Neuronal stem cell (in vitro differentiated cells): Measurements from ENCODE around the gene COL5A1.

ENCODE experiments used
- DNase-seq: peaks from one replicate; pipeline ENCODE4 v3.0.0-alpha.2; 2013; ENCODE audit warnings: low spot score
- H2AFZ ChIP-seq: one replicate; pipeline ENCODE4 v1.6.1; 2013; ENCODE audit warnings: mild to moderate bottlenecking, low read length, inconsistent platforms
- H2AK5ac ChIP-seq: 2 replicates; pipeline ENCODE4 v1.6.1; 2013; ENCODE audit warnings: low read depth, mild to moderate bottlenecking, inconsistent platforms, low read length, moderate library complexity, mixed read lengths
- H2BK120ac ChIP-seq: 2 replicates; pipeline ENCODE4 v1.6.1; 2013; ENCODE audit warnings: low read depth, mild to moderate bottlenecking, inconsistent platforms, low read length, moderate library complexity, mixed read lengths
- H2BK12ac ChIP-seq: one replicate; pipeline ENCODE4 v1.6.1; 2013; ENCODE audit warnings: low read length, inconsistent platforms
- H2BK15ac ChIP-seq: 2 replicates; pipeline ENCODE4 v1.6.1; 2013; ENCODE audit warnings: mild to moderate bottlenecking, low read length, inconsistent platforms, mixed read lengths
- H2BK5ac ChIP-seq: one replicate; pipeline ENCODE4 v1.6.1; 2013; ENCODE audit warnings: inconsistent platforms, mild to moderate bottlenecking, low read length, moderate library complexity
- H3K14ac ChIP-seq: one replicate; pipeline ENCODE4 v1.6.1; 2013; ENCODE audit warnings: low read length, inconsistent platforms
- H3K18ac ChIP-seq: 2 replicates; pipeline ENCODE4 v1.6.1; 2013; ENCODE audit warnings: low read length, inconsistent platforms
- H3K23ac ChIP-seq: 2 replicates; pipeline ENCODE4 v1.6.1; 2013; ENCODE audit warnings: low read depth, mild to moderate bottlenecking, mixed read lengths, low read length, inconsistent platforms; ENCODE audit not compliant: poor library complexity
- H3K27ac ChIP-seq: replicated peaks from 3 replicates; pipeline ENCODE4 v1.5.1; 2013; ENCODE audit warnings: low read length, inconsistent platforms
- H3K27me3 ChIP-seq, 3 experiments: 2 replicates each; pipeline ENCODE4 v1.6.1; 2013; ENCODE audit warnings: low read length in 3 of 3, mild to moderate bottlenecking in 2 of 3, inconsistent platforms in 1 of 3, low read depth in 1 of 3, mixed read lengths in 1 of 3, moderate library complexity in 1 of 3; ENCODE audit not compliant: control insufficient read depth in 3 of 3, insufficient read depth in 3 of 3
- H3K36me3 ChIP-seq, 2 donors: replicated peaks in 1 of 2; 2 replicates each; pipeline ENCODE4 v1.6.1; 2013; ENCODE audit warnings: low read length in 2 of 2; ENCODE audit not compliant: control insufficient read depth in 2 of 2, insufficient read depth in 2 of 2
- H3K4ac ChIP-seq: 2 replicates; pipeline ENCODE4 v1.6.1; 2013; ENCODE audit warnings: inconsistent platforms, mild to moderate bottlenecking, low read length, moderate library complexity
- H3K4me1 ChIP-seq, 2 donors: 1 replicate in 1 of 2; 2 replicates in 1 of 2; pipeline ENCODE4 v1.6.1; 2013; ENCODE audit warnings: low read length in 2 of 2, low read depth in 1 of 2; ENCODE audit not compliant: control insufficient read depth in 2 of 2, insufficient read depth in 1 of 2
- H3K4me2 ChIP-seq: one replicate; pipeline ENCODE4 v1.6.1; 2013; ENCODE audit warnings: mild to moderate bottlenecking, low read length, inconsistent platforms; ENCODE audit not compliant: insufficient read depth, poor library complexity, severe bottlenecking
- H3K4me3 ChIP-seq, 2 donors: 2 replicates each; pipeline ENCODE4 v1.5.1; 2013; ENCODE audit warnings: low read length in 2 of 2, mild to moderate bottlenecking in 2 of 2, inconsistent platforms in 1 of 2, moderate library complexity in 1 of 2
- H3K79me1 ChIP-seq: one replicate; pipeline ENCODE4 v1.6.1; 2013; ENCODE audit warnings: low read depth, mild to moderate bottlenecking, inconsistent platforms, low read length, moderate library complexity
- H3K9ac ChIP-seq: one replicate; pipeline ENCODE4 v1.6.1; 2013; ENCODE audit warnings: mild to moderate bottlenecking, low read depth, low read length, inconsistent platforms; ENCODE audit not compliant: poor library complexity
- H3K9me3 ChIP-seq, 2 donors: replicated peaks in 1 of 2; 2 replicates each; pipeline versions ENCODE3 to v1.6.1; 2013; ENCODE audit warnings: low read length in 2 of 2, mild to moderate bottlenecking in 2 of 2, inconsistent platforms in 1 of 2, low read depth in 1 of 2, mixed read lengths in 1 of 2, moderate library complexity in 1 of 2; ENCODE audit not compliant: control insufficient read depth in 2 of 2, insufficient read depth in 1 of 2
- H4K8ac ChIP-seq: one replicate; pipeline ENCODE4 v1.6.1; 2013; ENCODE audit warnings: low read depth, mild to moderate bottlenecking, inconsistent platforms, low read length, moderate library complexity
- H4K91ac ChIP-seq: one replicate; pipeline ENCODE4 v1.6.1; 2013; ENCODE audit warnings: low read length, low read depth, mild to moderate bottlenecking, inconsistent platforms; ENCODE audit not compliant: poor library complexity
- WGBS, 2 donors: extraction: QIAGEN DNeasy Blood & Tissue Kit; methylation state at CpG; one replicate each; pipeline ENCODE4 v1.1.7; 2013; ENCODE audit warnings: missing lambda C conversion rate in 2 of 2, mixed read lengths in 1 of 2; ENCODE audit not compliant: insufficient read length in 2 of 2, insufficient replicate concordance in 1 of 2; ENCODE audit errors: extremely low coverage in 2 of 2; 5-methylcytosine and 5-hydroxymethylcytosine counted together

Gene COL5A1

DNA sequence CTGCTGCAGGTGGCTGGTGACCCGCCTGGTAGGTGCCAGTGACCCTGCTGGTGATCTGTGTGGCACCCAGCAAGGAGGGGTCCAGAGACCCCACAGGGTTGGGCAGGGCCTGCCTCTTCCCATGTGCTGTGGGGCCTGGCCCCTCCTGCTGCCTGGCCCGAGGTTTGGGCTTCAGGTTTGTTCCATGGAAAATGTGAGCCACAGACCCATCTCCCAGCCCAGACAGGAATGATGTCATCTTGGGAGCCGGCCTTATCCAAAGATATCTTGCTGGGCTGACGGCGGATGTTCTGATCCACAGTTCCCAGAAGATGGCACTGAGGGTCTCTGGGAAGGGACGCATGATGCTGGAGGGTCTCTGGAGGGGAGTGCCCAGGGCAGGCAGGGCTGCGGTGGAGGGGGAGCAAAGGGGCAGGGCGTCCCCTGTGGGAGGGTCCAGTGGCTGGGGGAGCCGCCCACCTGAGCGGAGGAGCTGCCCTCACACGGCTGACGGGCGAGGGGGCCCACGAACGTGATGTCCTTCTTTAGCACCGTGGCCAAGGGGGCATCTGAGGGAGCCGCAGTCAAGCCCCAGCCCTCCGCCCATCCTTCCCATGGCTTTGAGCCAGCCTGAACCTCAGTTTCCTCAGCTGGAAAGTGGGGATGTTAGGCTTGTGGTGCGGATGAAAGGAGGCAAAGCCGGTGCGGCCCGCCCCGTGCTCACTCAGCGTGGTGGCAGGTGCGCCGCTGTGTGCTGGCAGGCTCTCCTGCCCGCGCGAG lies 68.1 kb downstream of the COL5A1 start:
- peaks cover 0 to 3% of the 10 kb centered on the region in 2 donors for H3K9me3 ChIP-seq
- no peak overlapping the region for H3K4me2 ChIP-seq
- H2AK5ac ChIP-seq: peak overlapping the region; percentile 46
- peak overlapping the region; percentile 24 for H2BK15ac ChIP-seq
- peaks cover 0 to 3% of the 10 kb centered on the region in 2 donors for H3K4me1 ChIP-seq
- no peak overlapping the region for H2BK120ac ChIP-seq
- H3K14ac ChIP-seq: peak overlapping the region; percentile 47
- H3K23ac ChIP-seq: peak overlapping the region; percentile 65
- no peak overlapping the region for H4K91ac ChIP-seq
- no peak overlapping the region for H4K8ac ChIP-seq
- no peaks in the 10 kb centered on the region for H3K36me3 ChIP-seq
- no peak overlapping the region for H3K27ac ChIP-seq
- peak overlapping the region; percentile 76 for H3K18ac ChIP-seq
- no peak overlapping the region for H2BK12ac ChIP-seq
- no peak overlapping the region for H3K4me3 ChIP-seq
- no peak overlapping the region for H2BK5ac ChIP-seq
- no peaks in the 10 kb centered on the region for H3K27me3 ChIP-seq
- H3K4ac ChIP-seq: no peak overlapping the region
- H3K79me1 ChIP-seq: peaks cover 4% of the 10 kb centered on the region
- WGBS, 2 donors: no CpG with 5 or more reads among the region's 29 CpGs
- DNase-seq: no peak
- H2AFZ ChIP-seq: no peak overlapping the region
- peak overlapping the region; percentile 50 for H3K9ac ChIP-seq

DNA sequence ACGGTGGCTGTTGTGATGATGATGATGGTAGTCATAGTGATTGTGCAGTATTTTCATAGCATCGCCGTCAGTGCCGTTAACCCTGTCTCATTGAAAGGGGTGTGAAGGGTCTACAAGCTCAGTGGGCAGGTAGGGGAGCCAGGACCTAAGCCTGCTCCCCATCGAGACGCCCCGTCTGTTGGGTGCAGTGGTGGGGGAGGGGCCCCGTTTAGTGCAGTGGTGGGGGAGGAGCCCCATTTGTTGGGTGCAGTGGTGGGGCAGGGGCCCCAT lies 68.6 kb downstream of the COL5A1 start:
- H3K9ac ChIP-seq: peak overlapping the region; percentile 50
- H2BK120ac ChIP-seq: no peak overlapping the region
- H3K36me3 ChIP-seq: no peaks in the 10 kb centered on the region
- no CpG with 5 or more reads among the region's 8 CpGs for WGBS, 2 donors
- no peak overlapping the region for H3K14ac ChIP-seq
- no peak overlapping the region for H2BK5ac ChIP-seq
- no peak overlapping the region for H2AFZ ChIP-seq
- H2BK12ac ChIP-seq: no peak overlapping the region
- H4K8ac ChIP-seq: no peak overlapping the region
- no peak overlapping the region for H2AK5ac ChIP-seq
- H3K9me3 ChIP-seq: peaks cover 0 to 3% of the 10 kb centered on the region in 2 donors
- peaks cover 3% of the 10 kb centered on the region for H3K79me1 ChIP-seq
- no peak overlapping the region for H3K27ac ChIP-seq
- H3K23ac ChIP-seq: peak overlapping the region; percentile 65
- H3K4me1 ChIP-seq: peaks cover 0 to 3% of the 10 kb centered on the region in 2 donors
- H3K18ac ChIP-seq: peak overlapping the region; percentile 76
- H3K4me2 ChIP-seq: no peak overlapping the region
- no peak overlapping the region for H3K4me3 ChIP-seq
- H3K4ac ChIP-seq: no peak overlapping the region
- H3K27me3 ChIP-seq: no peaks in the 10 kb centered on the region
- peak overlapping the region; percentile 24 for H2BK15ac ChIP-seq
- no peak overlapping the region for H4K91ac ChIP-seq
- DNase-seq: no peak

DNA sequence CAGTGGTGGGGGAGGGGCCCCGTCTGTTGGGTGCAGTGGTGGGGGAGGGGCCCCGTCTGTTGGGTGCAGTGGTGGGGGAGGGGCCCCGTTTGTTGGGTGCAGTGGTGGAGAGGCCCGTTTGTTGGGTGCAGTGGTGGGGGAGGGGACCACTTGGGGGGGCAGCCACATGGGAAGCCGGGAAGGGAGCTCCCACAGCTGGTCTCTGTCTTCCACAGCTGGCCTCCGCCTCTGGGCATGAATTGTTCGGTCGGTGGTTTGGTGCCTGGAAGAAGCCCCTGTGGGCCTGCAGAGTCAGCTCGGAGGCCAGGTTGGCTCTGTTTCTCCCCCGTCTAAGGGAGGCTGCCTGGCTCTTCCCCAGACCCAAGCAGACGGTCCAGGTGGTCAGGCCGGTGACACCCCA lies 69.3 kb downstream of the COL5A1 start:
- H3K4ac ChIP-seq: no peak overlapping the region
- no CpG with 5 or more reads among the region's 12 CpGs for WGBS, 2 donors
- peaks cover 3% of the 10 kb centered on the region for H3K79me1 ChIP-seq

DNA sequence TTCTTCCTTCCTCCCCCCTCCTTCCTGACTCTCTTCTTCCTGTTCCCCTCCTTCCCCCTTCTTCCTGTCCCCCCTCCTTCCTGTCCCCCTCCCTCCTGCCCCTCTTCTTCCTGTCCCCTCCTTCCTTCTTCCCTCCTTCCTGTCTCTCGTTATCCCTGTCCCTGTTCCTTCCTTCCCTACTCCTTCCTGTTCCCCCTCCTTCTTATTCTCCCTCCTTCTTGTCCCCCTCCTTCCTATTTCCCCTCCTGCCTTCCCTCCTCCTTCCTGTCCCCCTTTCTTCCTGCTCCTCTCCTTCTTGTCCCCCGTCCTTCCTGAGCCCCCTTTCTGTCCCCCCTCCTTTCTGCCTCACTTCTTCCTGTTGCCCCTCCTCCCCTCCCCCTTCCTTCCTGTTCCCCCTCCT lies 70.6 kb downstream of the COL5A1 start:
- no CpG with 5 or more reads among the region's 2 CpGs for WGBS, 2 donors
- Histone ChIP-seq H3K4me1 (peaks cover 0 to 3% of the 10 kb centered on the region in 2 donors), H3K27ac (no peak overlapping the region)

More for the DNA sequence above, 69.3 kb downstream of the COL5A1 start:
- Histone ChIP-seq H3K9ac (no peak overlapping the region), H3K18ac (no peak overlapping the region), H3K4me3 (no peak overlapping the region), H2BK120ac (no peak overlapping the region), H3K27me3 (no peaks in the 10 kb centered on the region), H3K4me1 (peaks cover 0 to 3% of the 10 kb centered on the region in 2 donors), H4K8ac (no peak overlapping the region), H3K4me2 (no peak overlapping the region), H4K91ac (no peak overlapping the region), H2BK5ac (no peak overlapping the region), H3K36me3 (no peaks in the 10 kb centered on the region), H3K23ac (no peak overlapping the region), H3K27ac (no peak overlapping the region), H3K14ac (no peak overlapping the region), H2AK5ac (no peak overlapping the region), H2BK12ac (no peak overlapping the region), H2AFZ (no peak overlapping the region), H2BK15ac (no peak overlapping the region), H3K9me3 (peaks cover 0 to 3% of the 10 kb centered on the region in 2 donors)
- DNase-seq: no peak

More for the DNA sequence above, 70.6 kb downstream of the COL5A1 start:
- Histone ChIP-seq H3K23ac (no peak overlapping the region), H3K4me3 (no peak overlapping the region), H3K9me3 (peaks cover 0 to 3% of the 10 kb centered on the region in 2 donors), H3K36me3 (no peaks in the 10 kb centered on the region), H3K79me1 (peaks cover 5% of the 10 kb centered on the region), H2BK15ac (no peak overlapping the region), H2BK5ac (no peak overlapping the region), H3K4me2 (no peak overlapping the region), H4K91ac (no peak overlapping the region), H3K9ac (no peak overlapping the region), H2BK12ac (no peak overlapping the region), H2AK5ac (no peak overlapping the region), H3K4ac (no peak overlapping the region), H3K27me3 (no peaks in the 10 kb centered on the region), H2BK120ac (no peak overlapping the region), H3K14ac (no peak overlapping the region), H3K18ac (no peak overlapping the region), H2AFZ (no peak overlapping the region), H4K8ac (no peak overlapping the region)
- no peak for DNase-seq
